ENCODE data around the gene TRA2A. TPM values are rescaled to one million over a fixed set of nuclear protein-coding genes. Genes with fewer than 3 reads are reported as not detected.

The TRA2A gene
- total and polyA plus RNA-seq, 9 of the 15 experiments (the other 6 are each of a cell fraction or from before 2014, with no cell fraction given), result 22.7 to 210 (median 73.9) TPM

DNA sequence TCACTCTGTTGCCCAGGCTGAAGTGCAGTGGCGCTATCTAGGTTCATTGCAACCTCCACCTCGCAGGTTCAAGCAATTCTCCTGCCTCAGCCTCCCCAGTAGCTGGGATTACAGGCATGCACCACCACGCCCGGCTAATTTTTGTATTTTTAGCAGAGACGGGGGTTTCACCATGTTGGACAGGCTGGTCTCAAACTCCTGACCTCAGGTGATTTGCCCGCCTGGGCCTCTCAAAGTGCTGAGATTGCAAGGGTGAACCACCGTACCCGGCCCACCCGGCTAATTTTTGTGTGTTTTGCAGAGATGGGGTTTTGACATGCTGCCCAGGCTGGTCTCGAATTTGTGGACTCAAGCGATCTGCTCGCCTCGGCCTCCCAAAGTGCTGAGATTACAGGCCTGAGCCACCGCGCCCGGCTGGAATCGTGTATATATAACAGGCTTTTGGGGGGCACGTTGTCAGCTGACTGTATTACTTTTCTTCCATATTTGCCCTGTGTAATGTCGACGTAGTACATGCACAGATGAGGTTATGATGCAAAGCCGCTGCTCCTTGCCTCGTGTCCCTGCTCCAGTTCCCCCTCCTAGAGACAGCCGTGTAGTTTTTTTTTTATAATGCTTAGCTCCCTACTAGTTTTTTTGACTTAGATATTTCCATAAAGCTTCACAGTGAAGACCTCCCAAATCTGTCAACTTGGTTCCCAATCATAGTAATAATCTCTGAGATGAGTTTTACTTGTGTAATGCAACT is 883 bp upstream of the TRA2A start (continued):
- TF ChIP-seq, protein P1, sequence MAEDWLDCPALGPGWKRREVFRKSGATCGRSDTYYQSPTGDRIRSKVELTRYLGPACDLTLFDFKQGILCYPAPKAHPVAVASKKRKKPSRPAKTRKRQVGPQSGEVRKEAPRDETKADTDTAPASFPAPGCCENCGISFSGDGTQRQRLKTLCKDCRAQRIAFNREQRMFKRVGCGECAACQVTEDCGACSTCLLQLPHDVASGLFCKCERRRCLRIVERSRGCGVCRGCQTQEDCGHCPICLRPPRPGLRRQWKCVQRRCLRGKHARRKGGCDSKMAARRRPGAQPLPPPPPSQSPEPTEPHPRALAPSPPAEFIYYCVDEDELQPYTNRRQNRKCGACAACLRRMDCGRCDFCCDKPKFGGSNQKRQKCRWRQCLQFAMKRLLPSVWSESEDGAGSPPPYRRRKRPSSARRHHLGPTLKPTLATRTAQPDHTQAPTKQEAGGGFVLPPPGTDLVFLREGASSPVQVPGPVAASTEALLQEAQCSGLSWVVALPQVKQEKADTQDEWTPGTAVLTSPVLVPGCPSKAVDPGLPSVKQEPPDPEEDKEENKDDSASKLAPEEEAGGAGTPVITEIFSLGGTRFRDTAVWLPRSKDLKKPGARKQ (CRISPR knock-in tag; IDR thresholded peaks at IDR 0.05), result no peak
- TF ChIP-seq ZNF121 (CRISPR knock-in tag; conservative IDR thresholded peaks at IDR 0.05) (peak; percentile 91), BCOR (IDR thresholded peaks at IDR 0.05) (peak; percentile 87), SMARCA4 (IDR thresholded peaks at IDR 0.05) (no peak), SMARCA5 (IDR thresholded peaks at IDR 0.05) (0 out of 2 replicates have a peak, but pooled peaks have one; percentile 65), KDM2B (CRISPR knock-in tag; IDR thresholded peaks at IDR 0.05) (no peak), NBN (IDR thresholded peaks at IDR 0.05; ENCODE audit: low read depth) (no peak), GATAD2A (IDR thresholded peaks at IDR 0.05) (0 out of 2 replicates have a peak, but pooled peaks have one; percentile 22), RBBP5 (IDR thresholded peaks at IDR 0.05; ENCODE audit: borderline replicate concordance, insufficient read depth, low read length, poor library complexity, severe bottlenecking) (no peak), ARID1B (IDR thresholded peaks at IDR 0.05) (0 out of 2 replicates have a peak, but pooled peaks have one; percentile 5), HEY1 (CRISPR knock-in tag; IDR thresholded peaks at IDR 0.05; ENCODE audit: borderline replicate concordance) (no peak), MTA1 (IDR thresholded peaks at IDR 0.05; ENCODE audit: borderline replicate concordance) (no peak), KAT7 (CRISPR knock-in tag; IDR thresholded peaks at IDR 0.05; ENCODE audit: borderline replicate concordance) (no peak), PHTF2 (CRISPR knock-in tag; IDR thresholded peaks at IDR 0.05) (no peak), ZNF717 (CRISPR knock-in tag; IDR thresholded peaks at IDR 0.05) (no peak), RAD51 (IDR thresholded peaks at IDR 0.05; ENCODE audit: borderline replicate concordance, low read depth) (no peak), XRCC5 (IDR thresholded peaks at IDR 0.05; ENCODE audit: low read depth, low read length) (no peak)
- TF ChIP-seq, protein P2, sequence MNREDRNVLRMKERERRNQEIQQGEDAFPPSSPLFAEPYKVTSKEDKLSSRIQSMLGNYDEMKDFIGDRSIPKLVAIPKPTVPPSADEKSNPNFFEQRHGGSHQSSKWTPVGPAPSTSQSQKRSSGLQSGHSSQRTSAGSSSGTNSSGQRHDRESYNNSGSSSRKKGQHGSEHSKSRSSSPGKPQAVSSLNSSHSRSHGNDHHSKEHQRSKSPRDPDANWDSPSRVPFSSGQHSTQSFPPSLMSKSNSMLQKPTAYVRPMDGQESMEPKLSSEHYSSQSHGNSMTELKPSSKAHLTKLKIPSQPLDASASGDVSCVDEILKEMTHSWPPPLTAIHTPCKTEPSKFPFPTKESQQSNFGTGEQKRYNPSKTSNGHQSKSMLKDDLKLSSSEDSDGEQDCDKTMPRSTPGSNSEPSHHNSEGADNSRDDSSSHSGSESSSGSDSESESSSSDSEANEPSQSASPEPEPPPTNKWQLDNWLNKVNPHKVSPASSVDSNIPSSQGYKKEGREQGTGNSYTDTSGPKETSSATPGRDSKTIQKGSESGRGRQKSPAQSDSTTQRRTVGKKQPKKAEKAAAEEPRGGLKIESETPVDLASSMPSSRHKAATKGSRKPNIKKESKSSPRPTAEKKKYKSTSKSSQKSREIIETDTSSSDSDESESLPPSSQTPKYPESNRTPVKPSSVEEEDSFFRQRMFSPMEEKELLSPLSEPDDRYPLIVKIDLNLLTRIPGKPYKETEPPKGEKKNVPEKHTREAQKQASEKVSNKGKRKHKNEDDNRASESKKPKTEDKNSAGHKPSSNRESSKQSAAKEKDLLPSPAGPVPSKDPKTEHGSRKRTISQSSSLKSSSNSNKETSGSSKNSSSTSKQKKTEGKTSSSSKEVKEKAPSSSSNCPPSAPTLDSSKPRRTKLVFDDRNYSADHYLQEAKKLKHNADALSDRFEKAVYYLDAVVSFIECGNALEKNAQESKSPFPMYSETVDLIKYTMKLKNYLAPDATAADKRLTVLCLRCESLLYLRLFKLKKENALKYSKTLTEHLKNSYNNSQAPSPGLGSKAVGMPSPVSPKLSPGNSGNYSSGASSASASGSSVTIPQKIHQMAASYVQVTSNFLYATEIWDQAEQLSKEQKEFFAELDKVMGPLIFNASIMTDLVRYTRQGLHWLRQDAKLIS (CRISPR knock-in tag; IDR thresholded peaks at IDR 0.05), result no peak
- TF ChIP-seq, protein P3, sequence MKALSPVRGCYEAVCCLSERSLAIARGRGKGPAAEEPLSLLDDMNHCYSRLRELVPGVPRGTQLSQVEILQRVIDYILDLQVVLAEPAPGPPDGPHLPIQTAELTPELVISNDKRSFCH (CRISPR knock-in tag; IDR thresholded peaks at IDR 0.05), result no peak
- TF ChIP-seq, protein P3 (tag; IDR thresholded peaks at IDR 0.05), result 0 out of 2 replicates have a peak, but pooled peaks have one; percentile 26
- TF ChIP-seq, protein P4, sequence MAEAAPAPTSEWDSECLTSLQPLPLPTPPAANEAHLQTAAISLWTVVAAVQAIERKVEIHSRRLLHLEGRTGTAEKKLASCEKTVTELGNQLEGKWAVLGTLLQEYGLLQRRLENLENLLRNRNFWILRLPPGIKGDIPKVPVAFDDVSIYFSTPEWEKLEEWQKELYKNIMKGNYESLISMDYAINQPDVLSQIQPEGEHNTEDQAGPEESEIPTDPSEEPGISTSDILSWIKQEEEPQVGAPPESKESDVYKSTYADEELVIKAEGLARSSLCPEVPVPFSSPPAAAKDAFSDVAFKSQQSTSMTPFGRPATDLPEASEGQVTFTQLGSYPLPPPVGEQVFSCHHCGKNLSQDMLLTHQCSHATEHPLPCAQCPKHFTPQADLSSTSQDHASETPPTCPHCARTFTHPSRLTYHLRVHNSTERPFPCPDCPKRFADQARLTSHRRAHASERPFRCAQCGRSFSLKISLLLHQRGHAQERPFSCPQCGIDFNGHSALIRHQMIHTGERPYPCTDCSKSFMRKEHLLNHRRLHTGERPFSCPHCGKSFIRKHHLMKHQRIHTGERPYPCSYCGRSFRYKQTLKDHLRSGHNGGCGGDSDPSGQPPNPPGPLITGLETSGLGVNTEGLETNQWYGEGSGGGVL (CRISPR knock-in tag; IDR thresholded peaks at IDR 0.05), result no peak

Data from K562 (cell line).